OCI-LY7 (cell line): ENCODE data around the gene NCEH1.

Experiments
- EZH2phosphoT487 ChIP-seq: fragments of 200-600 bp; sonication (generic); IDR thresholded peaks from 2 replicates; pipeline ENCODE4 v1.6.1; 2018; ENCODE audit warnings: low read depth, borderline replicate concordance, mild to moderate bottlenecking, mixed run types, antibody characterized with exemption, low read length, moderate library complexity, mixed read lengths
- TF ChIP-seq, protein P1 (sequence below): fragments of 200-600 bp; sonication (generic); conservative IDR thresholded peaks from 2 replicates; pipeline ENCODE4 v1.5.1; 2014; ENCODE audit warnings: mild to moderate bottlenecking, antibody characterized with exemption, low read length, moderate library complexity, mixed read lengths

DNA sequence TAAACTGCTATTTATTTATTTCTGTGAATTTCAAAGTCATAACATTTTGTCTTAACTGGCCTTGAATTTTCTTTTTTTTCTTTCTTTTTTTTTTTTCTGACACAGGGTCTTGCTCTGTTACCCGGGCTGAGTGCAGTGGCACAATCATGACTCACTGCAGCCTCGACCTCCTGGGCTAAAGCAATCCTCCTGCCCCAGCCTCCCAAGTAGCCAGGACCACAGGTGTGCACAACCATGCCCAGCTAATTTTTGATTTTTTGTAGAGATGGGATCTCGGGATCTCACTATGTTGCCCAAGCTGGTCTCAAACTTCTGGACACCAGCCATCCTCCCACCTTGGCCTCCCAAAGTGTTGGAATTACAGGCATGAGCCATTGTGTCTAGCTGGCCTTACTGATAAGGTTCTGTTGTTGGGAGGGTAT, 110.2 kb downstream of the NCEH1 start:
- TF ChIP-seq, protein P1, sequence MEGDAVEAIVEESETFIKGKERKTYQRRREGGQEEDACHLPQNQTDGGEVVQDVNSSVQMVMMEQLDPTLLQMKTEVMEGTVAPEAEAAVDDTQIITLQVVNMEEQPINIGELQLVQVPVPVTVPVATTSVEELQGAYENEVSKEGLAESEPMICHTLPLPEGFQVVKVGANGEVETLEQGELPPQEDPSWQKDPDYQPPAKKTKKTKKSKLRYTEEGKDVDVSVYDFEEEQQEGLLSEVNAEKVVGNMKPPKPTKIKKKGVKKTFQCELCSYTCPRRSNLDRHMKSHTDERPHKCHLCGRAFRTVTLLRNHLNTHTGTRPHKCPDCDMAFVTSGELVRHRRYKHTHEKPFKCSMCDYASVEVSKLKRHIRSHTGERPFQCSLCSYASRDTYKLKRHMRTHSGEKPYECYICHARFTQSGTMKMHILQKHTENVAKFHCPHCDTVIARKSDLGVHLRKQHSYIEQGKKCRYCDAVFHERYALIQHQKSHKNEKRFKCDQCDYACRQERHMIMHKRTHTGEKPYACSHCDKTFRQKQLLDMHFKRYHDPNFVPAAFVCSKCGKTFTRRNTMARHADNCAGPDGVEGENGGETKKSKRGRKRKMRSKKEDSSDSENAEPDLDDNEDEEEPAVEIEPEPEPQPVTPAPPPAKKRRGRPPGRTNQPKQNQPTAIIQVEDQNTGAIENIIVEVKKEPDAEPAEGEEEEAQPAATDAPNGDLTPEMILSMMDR = no peak
- TF ChIP-seq EZH2phosphoT487 = no peak
